CD14-positive monocyte (primary cell): ENCODE results near the gene HEY2. TPM values are rescaled to one million over a fixed set of nuclear protein-coding genes. Genes with fewer than 3 reads are reported as not detected.
A peak's percentile ranks its signal among the peaks of the same experiment; 100 is the strongest.

Experiments
- DNase-seq, 3 donors: peaks; one replicate each; pipeline ENCODE4 v3.0.0-alpha.2; 2011 to 2022
- H2AFZ ChIP-seq: 2 replicates; pipeline ENCODE4 v1.6.0; 2012; ENCODE audit warnings: mild to moderate bottlenecking, low read depth, low read length, inconsistent platforms; ENCODE audit not compliant: insufficient read depth, poor library complexity, severe bottlenecking
- H3K27ac ChIP-seq, 2 donors: 1 replicate in 1 of 2; 2 replicates in 1 of 2; pipeline ENCODE4 v1.5.1; 2012 to 2013; ENCODE audit warnings: low read length in 2 of 2, control low read depth in 1 of 2, inconsistent platforms in 1 of 2, low read depth in 1 of 2, mild to moderate bottlenecking in 1 of 2
- H3K27me3 ChIP-seq, 2 donors: one replicate each; pipeline versions ENCODE4 v1.6.0 to v1.6.1; 2011 to 2013; ENCODE audit warnings: low read length in 2 of 2; ENCODE audit not compliant: control insufficient read depth in 2 of 2, insufficient read depth in 2 of 2
- H3K36me3 ChIP-seq, 2 donors: replicated peaks in 1 of 2; 1 replicate in 1 of 2; 2 replicates in 1 of 2; pipeline versions ENCODE4 v1.5.1 to v1.6.1; 2012 to 2013; ENCODE audit warnings: low read length in 2 of 2, control low read depth in 1 of 2, inconsistent platforms in 1 of 2, mild to moderate bottlenecking in 1 of 2; ENCODE audit not compliant: insufficient read depth in 2 of 2, control insufficient read depth in 1 of 2
- H3K4me1 ChIP-seq, 2 donors: 1 replicate in 1 of 2; 2 replicates in 1 of 2; pipeline versions ENCODE4 v1.5.1 to v1.6.1; 2012 to 2013; ENCODE audit warnings: low read length in 2 of 2, control low read depth in 1 of 2, inconsistent platforms in 1 of 2, mild to moderate bottlenecking in 1 of 2, moderate library complexity in 1 of 2; ENCODE audit not compliant: insufficient read depth in 2 of 2, control insufficient read depth in 1 of 2
- H3K4me2 ChIP-seq: replicated peaks from 2 replicates; pipeline ENCODE3; 2012; ENCODE audit warnings: low read length, moderate library complexity, mild to moderate bottlenecking; ENCODE audit not compliant: poor library complexity, severe bottlenecking; ENCODE audit errors: extremely low read depth
- H3K4me3 ChIP-seq, 3 experiments: fragments of 200-600 bp in 1 of 3; sonication (generic) in 1 of 3; replicated peaks in 1 of 3; 1 replicate in 2 of 3; 2 replicates in 1 of 3; pipeline ENCODE4 v1.5.1; 2011 to 2013; ENCODE audit warnings: low read length in 3 of 3, mild to moderate bottlenecking in 3 of 3, control low read depth in 2 of 3, low read depth in 2 of 3, inconsistent platforms in 1 of 3, moderate library complexity in 1 of 3
- H3K79me2 ChIP-seq: 2 replicates; pipeline ENCODE4 v1.6.0; 2012; ENCODE audit warnings: mild to moderate bottlenecking, control low read depth, inconsistent platforms, low read length, moderate library complexity; ENCODE audit not compliant: insufficient read depth
- H3K9ac ChIP-seq: 2 replicates; pipeline ENCODE4 v1.6.0; 2017; ENCODE audit warnings: low read length, mild to moderate bottlenecking; ENCODE audit not compliant: insufficient read depth, poor library complexity, severe bottlenecking
- H3K9me3 ChIP-seq, 2 donors: replicated peaks in 1 of 2; 1 replicate in 1 of 2; 2 replicates in 1 of 2; pipeline versions ENCODE4 v1.5.1 to v1.6.1; 2012 to 2013; ENCODE audit warnings: low read length in 2 of 2, control low read depth in 1 of 2; ENCODE audit not compliant: control insufficient read depth in 1 of 2, insufficient read depth in 1 of 2
- H4K20me1 ChIP-seq: 2 replicates; pipeline ENCODE4 v1.6.0; 2012; ENCODE audit warnings: mild to moderate bottlenecking, low read length, control low read depth, moderate library complexity; ENCODE audit not compliant: insufficient read depth
- H3K27ac Mint-ChIP-seq, 7 donors: one replicate each; pipeline ENCODE4 v1.8.0; 2020; ENCODE audit warnings: mild to moderate bottlenecking in 7 of 7, mixed read lengths in 7 of 7, moderate library complexity in 6 of 7, inconsistent platforms in 2 of 7
- H3K27me3 Mint-ChIP-seq, 3 donors: one replicate each; pipeline ENCODE4 v1.8.0; 2021 to 2022; ENCODE audit warnings: low read depth in 3 of 3, mild to moderate bottlenecking in 3 of 3, mixed read lengths in 3 of 3, moderate library complexity in 3 of 3, inconsistent platforms in 1 of 3
- H3K36me3 Mint-ChIP-seq, 2 donors: one replicate each; pipeline ENCODE4 v1.8.0; 2020; ENCODE audit warnings: mixed read lengths in 2 of 2, inconsistent platforms in 1 of 2, mild to moderate bottlenecking in 1 of 2
- H3K4me1 Mint-ChIP-seq: one replicate; pipeline ENCODE4 v1.8.0; 2020; ENCODE audit warnings: mild to moderate bottlenecking, mixed read lengths
- H3K4me3 Mint-ChIP-seq, 2 donors: one replicate each; pipeline ENCODE4 v1.8.0; 2020; ENCODE audit warnings: mild to moderate bottlenecking in 2 of 2, mixed read lengths in 2 of 2, moderate library complexity in 1 of 2
- H3K9me3 Mint-ChIP-seq, 7 donors: one replicate each; pipeline ENCODE4 v1.8.0; 2020 to 2022; ENCODE audit warnings: mixed read lengths in 7 of 7, mild to moderate bottlenecking in 6 of 7, moderate library complexity in 6 of 7, inconsistent platforms in 2 of 7
- CTCF ChIP-seq: fragments of 200-600 bp; IDR thresholded peaks from one replicate; pipeline ENCODE4 v1.8.0; 2022; ENCODE audit warnings: antibody characterized with exemption, mild to moderate bottlenecking
- WGBS: methylation state at CpG from one replicate; pipeline ENCODE4 v1.1.5; 2013; ENCODE audit warnings: missing lambda C conversion rate; ENCODE audit not compliant: insufficient coverage; 5-methylcytosine and 5-hydroxymethylcytosine counted together
- intact Hi-C, 2 donors: fragments of 100-400 bp; cut with micrococcal nuclease; formaldehyde crosslinking; loops; one replicate each; pipeline versions ENCODE4 v1.15.0 to v1.15.1; 2023
- polyA plus RNA-seq, 3 donors: library from polyadenylated mRNA; depleted of rRNA in 1 of 3; unstranded in 2 of 3; stranded (reverse) in 1 of 3; fragments of 300-500 nt in 2 of 3; fragments of >200 nt in 1 of 3; fragmentation: Illumina TruSeq in 2 of 3; gene quantifications; 1 replicate in 2 of 3; 2 replicates in 1 of 3; pipeline ENCODE4 v1.2.3, GENCODE V29; 2012 to 2021

HEY2 gene
- polyA plus RNA-seq, 3 donors, result not detected

DNA sequence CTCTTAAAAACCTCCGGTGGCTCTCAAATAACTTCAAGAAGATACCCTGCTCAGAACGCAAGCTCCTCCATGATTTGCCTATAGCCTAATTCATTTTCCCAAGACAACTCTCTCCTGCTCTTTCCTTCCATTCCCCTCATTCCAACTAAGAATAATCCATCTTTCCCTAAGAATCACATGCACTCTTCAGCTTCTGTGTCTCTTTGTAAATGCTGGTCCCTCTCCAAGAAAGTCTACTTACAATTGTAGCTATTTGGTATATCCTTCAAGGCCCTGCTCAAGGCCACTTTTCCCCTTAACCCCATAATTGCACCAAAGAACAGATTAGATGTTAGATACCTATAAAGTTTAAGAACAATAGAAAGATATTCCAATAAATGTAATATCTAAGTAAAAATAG lies 7.4 kb upstream of the HEY2 start:
- Histone ChIP-seq H3K9me3 (peaks cover 0 to 7% of the 10 kb centered on the region in 2 donors), H2AFZ (no peak overlapping the region), H3K27me3 (peaks cover 56 to 76% of the 10 kb centered on the region in 2 donors), H3K4me1 (peaks cover 2 to 7% of the 10 kb centered on the region in 2 donors), H3K4me2 (no peak overlapping the region), H3K27ac (no peak overlapping the region), H3K36me3 (no peaks in the 10 kb centered on the region), H3K9ac (no peak overlapping the region), H3K4me3 (no peak overlapping the region), H3K79me2 (no peaks in the 10 kb centered on the region), H4K20me1 (no peaks in the 10 kb centered on the region)
- TF ChIP-seq CTCF, result no peak
- intact Hi-C loops, result no loop called here
- Mint-ChIP-seq H3K4me3 (peak overlapping the region in 1 of 2 donors; percentile 6), H3K9me3 (peaks cover 0 to 8% (median 4%) of the 10 kb centered on the region in 7 donors), H3K4me1 (peaks cover 10% of the 10 kb centered on the region), H3K27me3 (peaks cover 42 to 67% (median 58%) of the 10 kb centered on the region in 3 donors), H3K36me3 (peaks cover 4 to 5% of the 10 kb centered on the region in 2 donors), H3K27ac (no peak overlapping the region)
- 95% methylated on average over 2 of the region's 2 CpGs for WGBS
- DNase-seq, result no peak

DNA sequence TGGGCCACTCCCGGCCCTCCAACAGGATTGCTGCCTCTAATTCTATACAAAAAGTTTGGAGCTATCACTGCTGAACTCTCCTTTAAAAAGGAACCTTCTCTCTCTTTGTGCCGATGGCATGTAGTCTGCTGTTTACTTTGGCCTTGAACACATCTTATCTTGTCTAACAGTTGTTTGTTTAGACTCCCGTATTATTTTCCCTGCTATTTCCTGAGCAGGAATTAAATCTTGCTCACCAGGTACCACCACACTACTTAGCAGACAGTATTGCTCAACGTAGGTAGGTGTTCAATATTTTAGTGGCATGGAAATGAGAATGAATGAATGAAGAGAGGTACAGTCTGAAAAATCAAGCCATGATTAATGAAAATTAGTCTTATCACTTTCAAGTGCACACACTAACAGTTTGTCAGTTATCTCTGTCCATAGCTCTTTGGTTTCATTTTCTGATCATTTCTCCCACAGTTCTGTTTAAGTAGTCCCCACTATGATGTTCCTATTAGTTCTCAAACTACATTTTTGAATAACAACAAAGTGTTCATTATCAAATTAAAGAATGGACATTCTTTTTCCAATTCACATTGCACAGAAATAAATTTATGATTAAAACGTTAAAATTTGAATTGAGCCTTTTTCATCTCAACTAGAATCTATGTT lies 6.8 kb upstream of the HEY2 start:
- Histone ChIP-seq H3K36me3 (no peaks in the 10 kb centered on the region), H2AFZ (no peak overlapping the region), H3K27me3 (peaks cover 58 to 82% of the 10 kb centered on the region in 2 donors), H3K9ac (no peak overlapping the region), H3K4me2 (no peak overlapping the region), H3K79me2 (no peaks in the 10 kb centered on the region), H4K20me1 (no peaks in the 10 kb centered on the region), H3K4me3 (no peak overlapping the region), H3K9me3 (peaks cover 0 to 7% of the 10 kb centered on the region in 2 donors), H3K4me1 (peaks cover 7 to 13% of the 10 kb centered on the region in 2 donors), H3K27ac (no peak overlapping the region)
- Mint-ChIP-seq H3K27ac (no peak overlapping the region), H3K4me3 (peak overlapping the region in 1 of 2 donors; percentile 39), H3K9me3 (peaks cover 0 to 8% (median 5%) of the 10 kb centered on the region in 7 donors), H3K27me3 (peaks cover 48 to 71% (median 61%) of the 10 kb centered on the region in 3 donors), H3K4me1 (peaks cover 15% of the 10 kb centered on the region), H3K36me3 (peaks cover 4 to 7% of the 10 kb centered on the region in 2 donors)
- WGBS, result 100% methylated on average over 1 of the region's 5 CpGs
- intact Hi-C loops, result no loop called here
- no peak for TF ChIP-seq CTCF
- no peak for DNase-seq
